Measurements from ENCODE around the gene EIPR1.

The EIPR1 gene

GRCh38 chr2:3377612-3378432 is at the start of gene EIPR1:
Gene EIPR1 (minus strand): TSS chr2:3377818. CDS start chr2:3377689, 129 bp downstream.
- peak within 1 kb of the TSS; percentile 99 for H3K4me3 ChIP-seq (ENCODE audit: low read depth, low read length)
- peak; percentile 95 for DNase-seq (ENCODE audit: low read depth)

- no peak for DNase-seq (ENCODE audit: low read depth)
- H3K4me3 ChIP-seq (ENCODE audit: low read depth, low read length) = no peak overlapping the region
These were observed 49.7 kb upstream of the EIPR1 start for GRCh38 chr2:3427272-3427671.

GRCh38 chr2:3426615-3427014 is 49.0 kb upstream of the EIPR1 start:
- H3K4me3 ChIP-seq (ENCODE audit: low read depth, low read length) = no peak overlapping the region
- DNase-seq (ENCODE audit: low read depth) = no peak

- DNase-seq (ENCODE audit: low read depth) = no peak
- no peak overlapping the region for H3K4me3 ChIP-seq (ENCODE audit: low read depth, low read length)
These were observed 46.7 kb upstream of the EIPR1 start for GRCh38 chr2:3424171-3424795.

GRCh38 chr2:3423492-3424170 is 46.0 kb upstream of the EIPR1 start:
- no peak overlapping the region for H3K4me3 ChIP-seq (ENCODE audit: low read depth, low read length)
- DNase-seq (ENCODE audit: low read depth) = no peak

GRCh38 chr2:3422161-3422779 is 44.7 kb upstream of the EIPR1 start:
- DNase-seq (ENCODE audit: low read depth) = peak; percentile 6
- no peak overlapping the region for H3K4me3 ChIP-seq (ENCODE audit: low read depth, low read length)

- DNase-seq (ENCODE audit: low read depth) = no peak
- H3K4me3 ChIP-seq (ENCODE audit: low read depth, low read length) = no peak overlapping the region
These were observed 44.0 kb upstream of the EIPR1 start for GRCh38 chr2:3421580-3421979.

- no peak overlapping the region for H3K4me3 ChIP-seq (ENCODE audit: low read depth, low read length)
- DNase-seq (ENCODE audit: low read depth) = peak; percentile 11
These were observed 43.3 kb upstream of the EIPR1 start for GRCh38 chr2:3420769-3421397.

- DNase-seq (ENCODE audit: low read depth) = no peak
- H3K4me3 ChIP-seq (ENCODE audit: low read depth, low read length) = no peak overlapping the region
These were observed 42.6 kb upstream of the EIPR1 start for GRCh38 chr2:3420076-3420768.

GRCh38 chr2:3418766-3419404 is 41.3 kb upstream of the EIPR1 start:
- no peak overlapping the region for H3K4me3 ChIP-seq (ENCODE audit: low read depth, low read length)
- DNase-seq (ENCODE audit: low read depth) = no peak

- H3K4me3 ChIP-seq (ENCODE audit: low read depth, low read length) = no peak overlapping the region
- DNase-seq (ENCODE audit: low read depth) = no peak
These were observed 36.7 kb upstream of the EIPR1 start for GRCh38 chr2:3414133-3414860.

- H3K4me3 ChIP-seq (ENCODE audit: low read depth, low read length) = no peak overlapping the region
- no peak for DNase-seq (ENCODE audit: low read depth)
These were observed 36.1 kb upstream of the EIPR1 start for GRCh38 chr2:3413697-3414096.

- no peak for DNase-seq (ENCODE audit: low read depth)
- no peak overlapping the region for H3K4me3 ChIP-seq (ENCODE audit: low read depth, low read length)
These were observed 33.5 kb upstream of the EIPR1 start for GRCh38 chr2:3411103-3411502.

GRCh38 chr2:3409627-3410170 is 32.1 kb upstream of the EIPR1 start:
- no peak overlapping the region for H3K4me3 ChIP-seq (ENCODE audit: low read depth, low read length)
- DNase-seq (ENCODE audit: low read depth) = no peak

GRCh38 chr2:3408781-3409180 is 31.2 kb upstream of the EIPR1 start:
- DNase-seq (ENCODE audit: low read depth) = no peak
- no peak overlapping the region for H3K4me3 ChIP-seq (ENCODE audit: low read depth, low read length)

- no peak for DNase-seq (ENCODE audit: low read depth)
- H3K4me3 ChIP-seq (ENCODE audit: low read depth, low read length) = no peak overlapping the region
These were observed 28.9 kb upstream of the EIPR1 start for GRCh38 chr2:3406501-3406900.

GRCh38 chr2:3405876-3406275 is 28.3 kb upstream of the EIPR1 start:
- no peak for DNase-seq (ENCODE audit: low read depth)
- H3K4me3 ChIP-seq (ENCODE audit: low read depth, low read length) = no peak overlapping the region

- no peak overlapping the region for H3K4me3 ChIP-seq (ENCODE audit: low read depth, low read length)
- no peak for DNase-seq (ENCODE audit: low read depth)
These were observed 27.7 kb upstream of the EIPR1 start for GRCh38 chr2:3405307-3405706.
